PC-3 (cell line): Measurements from ENCODE around the gene KCNQ1.

ENCODE experiments used
- CTCF ChIP-seq: fragments of 300-600 bp; sonication (generic); conservative IDR thresholded peaks from 2 replicates; pipeline ENCODE4 v1.5.1; 2017; ENCODE audit warnings: antibody characterized with exemption, low read depth, mild to moderate bottlenecking, low read length
- EZH2 ChIP-seq: fragments of 300-600 bp; sonication (generic); IDR thresholded peaks from one replicate; pipeline ENCODE4 v1.6.1; 2017; ENCODE audit warnings: antibody characterized with exemption, mild to moderate bottlenecking, low read length; ENCODE audit not compliant: unreplicated experiment

GRCh38 chr11:2882396-2883110 lies 437.7 kb downstream of the KCNQ1 start:
- TF ChIP-seq CTCF (no peak), EZH2 (no peak)
